SH-SY5Y (cell line): Measurements from ENCODE around the gene GDF9.

Experiments used
- GATA2 ChIP-seq: IDR thresholded peaks from 2 replicates; pipeline ENCODE4 v1.6.1; 2011; ENCODE audit warnings: mild to moderate bottlenecking, low read depth, low read length
- GATA3 ChIP-seq: IDR thresholded peaks from 2 replicates; pipeline ENCODE4 v1.6.1; 2011; ENCODE audit warnings: low read depth, mild to moderate bottlenecking, low read length, moderate library complexity

- TF ChIP-seq GATA3, result no peak
- TF ChIP-seq GATA2, result no peak
These were observed 780 bp upstream of the GDF9 start for GRCh38 chr5:132867046-132867451.
